ENCODE measurements around the gene HOXB13. TPM values are rescaled to one million over a fixed set of nuclear protein-coding genes. Genes with fewer than 3 reads are reported as not detected.

HOXB13 gene
- total RNA-seq, 6 donors from 2014 or later = not detected

DNA sequence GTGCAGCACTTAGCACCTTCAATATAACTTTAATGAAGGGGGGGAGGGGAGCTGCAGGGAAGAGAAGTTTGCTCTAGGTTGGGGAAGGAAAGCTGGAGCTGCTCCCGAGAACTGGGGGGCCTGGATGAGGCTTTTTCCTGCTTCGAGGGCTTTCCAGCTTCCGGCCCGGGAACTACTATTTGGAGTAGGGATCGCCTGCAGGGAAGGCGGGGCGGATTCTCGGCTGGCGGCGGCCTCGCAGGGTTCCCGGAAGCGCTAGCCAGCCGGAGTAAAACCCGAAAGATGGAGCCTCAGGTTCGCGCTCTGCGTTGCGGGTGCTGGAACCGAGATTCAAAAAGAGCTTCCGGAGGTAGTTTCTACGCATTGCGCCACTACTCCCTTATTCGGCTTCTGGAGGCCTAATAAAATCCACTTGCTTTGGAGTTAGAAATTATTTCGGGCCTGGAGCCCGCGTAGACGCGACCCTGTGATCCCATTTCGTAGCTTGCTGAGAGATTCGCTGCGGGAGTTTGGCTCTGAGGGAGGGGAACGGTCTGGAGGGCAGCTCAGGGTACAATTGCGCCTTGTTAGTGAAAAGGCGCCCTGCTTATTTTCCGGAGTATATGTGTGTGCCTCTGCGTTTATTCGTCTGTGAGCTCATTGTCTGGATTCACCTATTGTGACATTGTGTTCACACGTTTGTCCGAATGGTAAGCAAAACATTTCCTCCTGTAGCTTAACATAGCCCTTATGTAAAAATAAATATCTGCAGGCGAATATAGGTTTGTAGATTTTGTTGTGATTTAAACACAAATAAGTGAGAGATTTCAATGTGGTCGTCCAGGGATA is 4.9 kb downstream of the HOXB13 start:
- H3K4me3 ChIP-seq = no peak overlapping the region
- H3K36me3 ChIP-seq = no peaks in the 10 kb centered on the region
- H3K4me1 ChIP-seq = peaks cover 31 to 39% (median 36%) of the 10 kb centered on the region in 4 donors
- H3K9me3 ChIP-seq = no peaks in the 10 kb centered on the region
- peaks cover 0 to 97% (median 71%) of the 10 kb centered on the region in 4 donors for H3K27me3 ChIP-seq
- 8 to 10% methylated on average over 37 to 42 of the region's 42 CpGs for WGBS, 2 donors
- DNase-seq (peak in 1 of 2 donors; percentile 72), ATAC-seq (ENCODE audit: low FRiP score in 2 of 2) (no peak)
- H3K27ac ChIP-seq = no peak overlapping the region
- TF ChIP-seq, protein P1, sequence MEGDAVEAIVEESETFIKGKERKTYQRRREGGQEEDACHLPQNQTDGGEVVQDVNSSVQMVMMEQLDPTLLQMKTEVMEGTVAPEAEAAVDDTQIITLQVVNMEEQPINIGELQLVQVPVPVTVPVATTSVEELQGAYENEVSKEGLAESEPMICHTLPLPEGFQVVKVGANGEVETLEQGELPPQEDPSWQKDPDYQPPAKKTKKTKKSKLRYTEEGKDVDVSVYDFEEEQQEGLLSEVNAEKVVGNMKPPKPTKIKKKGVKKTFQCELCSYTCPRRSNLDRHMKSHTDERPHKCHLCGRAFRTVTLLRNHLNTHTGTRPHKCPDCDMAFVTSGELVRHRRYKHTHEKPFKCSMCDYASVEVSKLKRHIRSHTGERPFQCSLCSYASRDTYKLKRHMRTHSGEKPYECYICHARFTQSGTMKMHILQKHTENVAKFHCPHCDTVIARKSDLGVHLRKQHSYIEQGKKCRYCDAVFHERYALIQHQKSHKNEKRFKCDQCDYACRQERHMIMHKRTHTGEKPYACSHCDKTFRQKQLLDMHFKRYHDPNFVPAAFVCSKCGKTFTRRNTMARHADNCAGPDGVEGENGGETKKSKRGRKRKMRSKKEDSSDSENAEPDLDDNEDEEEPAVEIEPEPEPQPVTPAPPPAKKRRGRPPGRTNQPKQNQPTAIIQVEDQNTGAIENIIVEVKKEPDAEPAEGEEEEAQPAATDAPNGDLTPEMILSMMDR (IDR thresholded peaks at IDR 0.05) = no peak
- TF ChIP-seq POLR2AphosphoS5 (IDR thresholded peaks at IDR 0.05) = no peak
- TF ChIP-seq EP300 (IDR thresholded peaks at IDR 0.05) = no peak
- no peak for TF ChIP-seq POLR2A (IDR thresholded peaks at IDR 0.05)

DNA sequence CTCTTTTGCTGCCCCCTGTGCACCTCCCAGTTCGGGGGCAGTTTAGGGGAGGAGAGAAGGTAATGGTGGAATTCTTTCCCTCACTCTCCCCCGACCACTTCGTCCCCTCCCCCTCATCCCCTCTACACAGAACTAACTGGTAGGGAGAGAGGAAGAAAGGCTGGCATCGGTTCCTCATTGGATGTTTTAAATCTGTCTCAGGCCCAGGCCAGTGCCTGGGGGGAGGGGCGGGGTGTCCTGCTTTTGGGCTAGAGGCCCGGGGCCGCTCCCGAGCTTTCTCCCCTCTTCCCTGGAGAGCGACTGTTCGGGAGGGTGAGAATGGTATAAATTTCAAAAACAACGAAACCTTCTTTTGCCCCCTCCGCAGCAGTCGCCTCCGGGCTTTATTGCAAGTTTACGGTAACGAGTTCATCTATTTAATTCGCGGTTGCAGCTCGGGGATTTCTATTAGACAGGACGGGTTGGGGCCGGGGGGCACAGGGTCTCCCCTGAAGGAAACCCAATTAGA is 5.6 kb downstream of the HOXB13 start, which contains the start of gene PRAC2:
PRAC2 (plus strand) TSS at position 271 of the 508 bp plus-strand sequence. CDS start 1,226 bp downstream, outside the sequence.
- no peaks in the 10 kb centered on the region for H3K36me3 ChIP-seq
- peaks cover 0 to 96% (median 68%) of the 10 kb centered on the region in 4 donors for H3K27me3 ChIP-seq
- DNase-seq (no peak), ATAC-seq (ENCODE audit: low FRiP score in 2 of 2) (no peak)
- H3K4me3 ChIP-seq = no peak within 1 kb of the TSS
- no peaks in the 10 kb centered on the region for H3K9me3 ChIP-seq
- H3K27ac ChIP-seq = no peak within 1 kb of the TSS
- H3K4me1 ChIP-seq = peaks cover 29 to 37% (median 31%) of the 10 kb centered on the region in 4 donors
- 1 to 5% methylated on average over 19 to 21 of the region's 21 CpGs for WGBS, 2 donors
- no peak for TF ChIP-seq POLR2AphosphoS5 (IDR thresholded peaks at IDR 0.05)
- TF ChIP-seq EP300 (IDR thresholded peaks at IDR 0.05) = no peak
- TF ChIP-seq, protein P1 (IDR thresholded peaks at IDR 0.05) = no peak
- no peak for TF ChIP-seq POLR2A (IDR thresholded peaks at IDR 0.05)

DNA sequence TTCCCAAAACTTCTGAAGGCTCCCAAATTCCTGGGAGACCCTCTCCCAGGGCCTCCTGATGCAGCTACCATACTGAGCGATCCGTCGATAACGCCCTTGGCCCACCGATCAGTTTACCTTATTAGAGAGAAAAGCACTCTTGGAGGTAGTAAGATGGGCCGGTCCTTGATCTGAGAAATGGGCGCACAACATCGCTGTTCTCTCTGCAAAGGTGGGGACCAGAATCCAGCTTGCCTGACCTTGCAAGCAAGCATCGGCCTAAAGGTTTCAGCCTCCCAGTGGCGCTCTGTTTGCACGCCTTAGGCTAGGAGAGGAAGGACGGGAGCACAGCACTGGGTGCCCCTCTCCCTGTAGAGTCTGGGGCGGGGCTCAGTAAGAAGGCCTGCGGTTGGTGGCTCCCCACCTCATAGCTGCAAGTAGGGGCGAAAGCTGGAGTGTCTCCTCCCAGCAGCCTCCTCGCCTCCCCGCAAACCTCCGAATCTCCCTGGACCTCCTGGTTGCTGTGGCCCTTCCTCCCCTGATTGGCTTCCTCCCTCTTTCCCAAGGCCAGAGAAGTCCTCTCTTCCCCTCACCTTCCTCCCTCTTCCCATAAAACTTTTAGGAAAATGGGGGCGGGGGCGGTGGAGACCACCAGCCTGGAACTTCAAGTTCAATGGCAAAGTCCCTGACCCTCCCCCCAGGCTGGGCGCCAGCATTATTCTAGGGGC is 6.2 kb downstream of the HOXB13 start, which contains the start of gene PRAC1:
PRAC1 (minus strand) TSS at position 318 of the 707 bp plus-strand sequence; CDS start at position 192, 126 bp downstream.
- H3K27me3 ChIP-seq = peaks cover 0 to 94% (median 66%) of the 10 kb centered on the region in 4 donors
- TF ChIP-seq, protein P1 (IDR thresholded peaks at IDR 0.05) = no peak
- TF ChIP-seq EP300 (IDR thresholded peaks at IDR 0.05) (no peak), POLR2A (IDR thresholded peaks at IDR 0.05) (no peak), POLR2AphosphoS5 (IDR thresholded peaks at IDR 0.05) (no peak)
- no peak for ATAC-seq (ENCODE audit: low FRiP score in 2 of 2)
- H3K36me3 ChIP-seq = no peaks in the 10 kb centered on the region
- no peak within 1 kb of the TSS for H3K4me3 ChIP-seq
- H3K4me1 ChIP-seq = peaks cover 29 to 37% (median 31%) of the 10 kb centered on the region in 4 donors
- WGBS, 2 donors = 8 to 16% methylated on average over 14 to 18 of the region's 21 CpGs
- no peak for DNase-seq
- H3K9me3 ChIP-seq = no peaks in the 10 kb centered on the region
- no peak within 1 kb of the TSS for H3K27ac ChIP-seq

DNA sequence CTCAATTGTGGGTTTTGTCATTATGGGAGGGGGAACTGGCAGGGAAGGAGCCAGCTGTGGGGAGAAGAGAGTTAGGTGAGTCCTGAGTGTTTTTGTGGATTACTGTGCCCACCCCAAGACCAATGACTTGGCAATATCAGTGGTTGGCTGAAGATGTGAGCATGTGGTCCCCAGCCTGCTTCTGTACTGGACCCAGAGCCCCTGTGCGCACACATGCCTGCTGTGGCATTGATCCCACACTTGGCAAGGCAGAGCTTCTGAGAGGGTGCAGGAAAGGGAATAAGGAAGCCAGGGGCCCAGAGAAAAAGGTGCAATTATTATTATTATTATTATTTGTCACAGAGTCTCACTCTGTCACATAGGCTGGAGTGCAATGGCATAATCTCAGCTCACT is 7.5 kb downstream of the HOXB13 start:
- ATAC-seq (ENCODE audit: low FRiP score in 2 of 2) = no peak
- TF ChIP-seq, protein P1 (IDR thresholded peaks at IDR 0.05) = no peak
- no peak for TF ChIP-seq POLR2AphosphoS5 (IDR thresholded peaks at IDR 0.05)
- no peak for TF ChIP-seq EP300 (IDR thresholded peaks at IDR 0.05)
- TF ChIP-seq POLR2A (IDR thresholded peaks at IDR 0.05) = no peak
- Histone ChIP-seq H3K4me3 (no peak overlapping the region), H3K4me1 (peaks cover 29 to 37% (median 31%) of the 10 kb centered on the region in 4 donors), H3K27me3 (peaks cover 0 to 91% (median 63%) of the 10 kb centered on the region in 4 donors), H3K27ac (no peak overlapping the region), H3K36me3 (no peaks in the 10 kb centered on the region), H3K9me3 (no peaks in the 10 kb centered on the region)
- 50 to 56% methylated on average over 1 of the region's 1 CpG for WGBS, 2 donors
- DNase-seq = no peak

Data from upper lobe of left lung (tissue), 6 donors.